ENCODE measurements around the gene TEX11. TPM values are rescaled to one million over a fixed set of nuclear protein-coding genes. Genes with fewer than 3 reads are reported as not detected.
A peak's percentile ranks its signal among the peaks of the same experiment; 100 is the strongest.
"Not testable (repeated sequence)": the region's sequence is repeated elsewhere in the genome, so short reads cannot be mapped to it uniquely, and the experiment has no call there.

The TEX11 gene
- total and polyA plus RNA-seq, 2 of the 13 experiments (the other 11 are each of a cell fraction or from before 2014, with no cell fraction given), result not detected

- no peaks in the 10 kb centered on the region for H3K36me3 ChIP-seq (replicated peaks in 1 of 2; ENCODE audit: control insufficient read depth in 1 of 2, insufficient read depth in 2 of 2, low read length in 2 of 2)
- intact Hi-C loops (cut with micrococcal nuclease; ENCODE audit: unreplicated experiment) (no loop called here), in situ Hi-C loops (cut with HindIII; ENCODE audit: extremely low pct_ligation_motif_present, low pct_unique_long_range_greater_than_20kb) (no loop called here)
- FAIRE-seq, result no peak
- ChIA-PET CTCF (ENCODE audit: low intra/inter-chr PET ratio, low total read pairs) (no interaction called here), POLR2A (no interaction called here)
- H3K4me1 ChIP-seq (ENCODE audit: insufficient read depth, low read length), result no peaks in the 10 kb centered on the region
- no peaks in the 10 kb centered on the region for H4K20me1 ChIP-seq (ENCODE audit: insufficient read depth, low read length)
- H3K79me2 ChIP-seq (ENCODE audit: insufficient read depth, low read length), result no peaks in the 10 kb centered on the region
- H3K27ac ChIP-seq (ENCODE audit: extremely low read length, insufficient read depth, low read length), result no peak overlapping the region
- H3K9me3 ChIP-seq (ENCODE audit: low read length), result no peaks in the 10 kb centered on the region
- ATAC-seq, result no peak
- 4% methylated on average over 3 of the region's 3 CpGs for WGBS (ENCODE audit: low lambda C conversion rate)
- no peak for TF ChIP-seq ZKSCAN5 (CRISPR knock-in tag; IDR thresholded peaks at IDR 0.05)
- peak; percentile 34; the same call in 1 of the 2 replicates for TF ChIP-seq CEBPB (IDR thresholded peaks at IDR 0.05; ENCODE audit: borderline replicate concordance, low read depth, low read length)
- no peaks in the 10 kb centered on the region for H3K27me3 ChIP-seq (ENCODE audit: control insufficient read depth in 1 of 2, insufficient read depth in 2 of 2, low read length in 2 of 2)
- DNase-seq (ENCODE audit: low spot score), result no peak
- H3K9ac ChIP-seq (ENCODE audit: insufficient read depth, low read depth, low read length), result no peak overlapping the region
- no TSS peak for BruUV-seq (replicated peaks)
- H3K4me3 ChIP-seq (replicated peaks in 1 of 3; ENCODE audit: insufficient read depth in 1 of 3, low read depth in 2 of 3, low read length in 3 of 3), result no peak overlapping the region
- H2AFZ ChIP-seq (ENCODE audit: low read length), result no peak overlapping the region
- no peak overlapping the region for H3K4me2 ChIP-seq (ENCODE audit: low read depth, low read length)
Observed at GRCh38 chrX:70852294-70852693, 56.2 kb downstream of the TEX11 start.

- FAIRE-seq; H4K20me1 ChIP-seq (ENCODE audit: insufficient read depth, low read length); intact Hi-C loops (cut with micrococcal nuclease; ENCODE audit: unreplicated experiment); H3K4me1 ChIP-seq (ENCODE audit: insufficient read depth, low read length); H2AFZ ChIP-seq (ENCODE audit: low read length); H3K4me2 ChIP-seq (ENCODE audit: low read depth, low read length); CTCF ChIA-PET (ENCODE audit: low intra/inter-chr PET ratio, low total read pairs); H3K4me3 ChIP-seq (replicated peaks in 1 of 3; ENCODE audit: insufficient read depth in 1 of 3, low read depth in 2 of 3, low read length in 3 of 3); in situ Hi-C loops (cut with HindIII; ENCODE audit: extremely low pct_ligation_motif_present, low pct_unique_long_range_greater_than_20kb); ATAC-seq; H3K9me3 ChIP-seq (ENCODE audit: low read length); H3K27me3 ChIP-seq (ENCODE audit: control insufficient read depth in 1 of 2, insufficient read depth in 2 of 2, low read length in 2 of 2); H3K9ac ChIP-seq (ENCODE audit: insufficient read depth, low read depth, low read length); H3K79me2 ChIP-seq (ENCODE audit: insufficient read depth, low read length); POLR2A ChIA-PET; H3K27ac ChIP-seq (ENCODE audit: extremely low read length, insufficient read depth, low read length); DNase-seq (ENCODE audit: low spot score); BruUV-seq (replicated peaks); H3K36me3 ChIP-seq (replicated peaks in 1 of 2; ENCODE audit: control insufficient read depth in 1 of 2, insufficient read depth in 2 of 2, low read length in 2 of 2): not testable (repeated sequence)
- WGBS (ENCODE audit: low lambda C conversion rate), result 57% methylated on average over 6 of the region's 6 CpGs
Observed at GRCh38 chrX:70844081-70844480, 64.4 kb downstream of the TEX11 start.

GRCh38 chrX:70843620-70844019 lies 64.9 kb downstream of the TEX11 start:
- H3K4me2 ChIP-seq (ENCODE audit: low read depth, low read length); DNase-seq (ENCODE audit: low spot score); intact Hi-C loops (cut with micrococcal nuclease; ENCODE audit: unreplicated experiment); FAIRE-seq; H4K20me1 ChIP-seq (ENCODE audit: insufficient read depth, low read length); H3K4me1 ChIP-seq (ENCODE audit: insufficient read depth, low read length); H3K27ac ChIP-seq (ENCODE audit: extremely low read length, insufficient read depth, low read length); H3K27me3 ChIP-seq (ENCODE audit: control insufficient read depth in 1 of 2, insufficient read depth in 2 of 2, low read length in 2 of 2); H3K9me3 ChIP-seq (ENCODE audit: low read length); in situ Hi-C loops (cut with HindIII; ENCODE audit: extremely low pct_ligation_motif_present, low pct_unique_long_range_greater_than_20kb); CTCF ChIA-PET (ENCODE audit: low intra/inter-chr PET ratio, low total read pairs); H3K79me2 ChIP-seq (ENCODE audit: insufficient read depth, low read length); H3K9ac ChIP-seq (ENCODE audit: insufficient read depth, low read depth, low read length); H3K36me3 ChIP-seq (replicated peaks in 1 of 2; ENCODE audit: control insufficient read depth in 1 of 2, insufficient read depth in 2 of 2, low read length in 2 of 2); BruUV-seq (replicated peaks); ATAC-seq; H3K4me3 ChIP-seq (replicated peaks in 1 of 3; ENCODE audit: insufficient read depth in 1 of 3, low read depth in 2 of 3, low read length in 3 of 3); H2AFZ ChIP-seq (ENCODE audit: low read length); POLR2A ChIA-PET: not testable (repeated sequence)
- 89% methylated on average over 1 of the region's 1 CpG for WGBS (ENCODE audit: low lambda C conversion rate)
